PC-9 (cell line): ENCODE measurements around the gene VWA5B1. TPM values are rescaled to one million over a fixed set of nuclear protein-coding genes. Genes with fewer than 3 reads are reported as not detected.

ENCODE experiments used
- BruUV-seq: library from RNA; stranded (reverse); fragments of 400-500 nt; replicated peaks from 2 replicates; lab custom pipeline; 2021; lab: Mats Ljungman, UMichigan
- CTCF ChIA-PET: fragments of 300-600 bp; sonication (Branson Sonifier 250); formaldehyde crosslinking; loops from one replicate; lab custom pipeline; 2022; ENCODE audit warnings: antibody characterized with exemption; lab: Charles Lee
- POLR2A ChIA-PET: fragments of 300-600 bp; sonication (Branson Sonifier 250); formaldehyde crosslinking; loops from one replicate; lab custom pipeline; 2022; ENCODE audit warnings: antibody characterized with exemption; ENCODE audit not compliant: unreplicated experiment; lab: Charles Lee
- DNase-seq, 2 experiments: peaks; one replicate each; pipeline versions ENCODE4 v3.0.0 to v3.0.0-alpha.2; 2015 to 2022; ENCODE audit warnings: mixed read lengths in 1 of 2
- H2AFZ ChIP-seq: fragments of 200-600 bp; sonication (generic); 2 replicates; pipeline ENCODE4 v1.8.1; 2017; ENCODE audit warnings: antibody characterized with exemption
- H3F3A ChIP-seq: fragments of 200-600 bp; sonication (generic); 2 replicates; pipeline ENCODE4 v1.8.1; 2017; ENCODE audit warnings: antibody characterized with exemption, mild to moderate bottlenecking, low read depth; ENCODE audit not compliant: insufficient read depth
- H3K27ac ChIP-seq: fragments of 200-600 bp; sonication (generic); 2 replicates; pipeline ENCODE4 v1.6.1; 2016; ENCODE audit warnings: mixed run types
- H3K27me3 ChIP-seq: fragments of 200-600 bp; sonication (generic); 2 replicates; pipeline ENCODE4 v1.6.1; 2016; ENCODE audit warnings: low read depth, mixed run types; ENCODE audit not compliant: insufficient read depth
- H3K36me3 ChIP-seq: fragments of 200-600 bp; sonication (generic); 2 replicates; pipeline ENCODE4 v1.6.1; 2016; ENCODE audit warnings: low read depth, mixed run types
- H3K4me1 ChIP-seq: fragments of 200-600 bp; sonication (generic); replicated peaks from 2 replicates; pipeline ENCODE4 v1.6.1; 2016; ENCODE audit warnings: mixed run types; ENCODE audit not compliant: insufficient read depth
- H3K4me2 ChIP-seq: fragments of 200-600 bp; sonication (generic); 2 replicates; pipeline ENCODE4 v1.6.1; 2017; ENCODE audit warnings: mixed run types
- H3K4me3 ChIP-seq: fragments of 200-600 bp; sonication (generic); 2 replicates; pipeline ENCODE4 v1.6.1; 2016; ENCODE audit warnings: mixed run types
- H3K79me2 ChIP-seq: fragments of 200-600 bp; sonication (generic); 2 replicates; pipeline ENCODE4 v1.6.1; 2017; ENCODE audit warnings: low read depth, mixed run types
- H3K9me2 ChIP-seq: fragments of 200-600 bp; sonication (generic); 2 replicates; pipeline ENCODE4 v1.8.1; 2017; ENCODE audit warnings: mild to moderate bottlenecking; ENCODE audit not compliant: insufficient read depth
- H3K9me3 ChIP-seq: fragments of 200-600 bp; sonication (generic); 2 replicates; pipeline ENCODE4 v1.8.1; 2016; ENCODE audit warnings: low read depth; ENCODE audit not compliant: insufficient read depth
- H4K20me1 ChIP-seq: fragments of 200-600 bp; sonication (generic); 2 replicates; pipeline ENCODE4 v1.8.1; 2017; ENCODE audit not compliant: insufficient read depth
- CTCF ChIP-seq: fragments of 200-600 bp; sonication (generic); conservative IDR thresholded peaks from 2 replicates; pipeline ENCODE4 v1.6.1; 2017; ENCODE audit warnings: mixed run types, antibody characterized with exemption, mild to moderate bottlenecking, moderate library complexity
- EZH2 ChIP-seq: fragments of 200-600 bp; sonication (generic); IDR thresholded peaks from 2 replicates; pipeline ENCODE4 v1.8.0; 2017; ENCODE audit warnings: antibody characterized with exemption, low read depth
- intact Hi-C: fragments of 100-400 bp; cut with micrococcal nuclease; formaldehyde crosslinking; loops from one replicate; pipeline ENCODE4 v1.10.0; 2022; ENCODE audit not compliant: unreplicated experiment
- total RNA-seq: library from RNA; stranded (reverse); gene quantifications from 2 replicates; pipeline ENCODE4 v1.2.3, GENCODE V29; 2021

Gene VWA5B1
- total RNA-seq, 1 experiment from 2014 or later, result not detected

GRCh38 chr1:20343149-20343937, 52.7 kb downstream of the VWA5B1 start:
- Histone ChIP-seq H3K36me3 (no peaks in the 10 kb centered on the region), H3K4me3 (no peak overlapping the region), H2AFZ (no peak overlapping the region), H3K4me2 (no peak overlapping the region), H3K79me2 (no peaks in the 10 kb centered on the region), H3K9me2 (no peaks in the 10 kb centered on the region), H3K4me1 (no peaks in the 10 kb centered on the region), H4K20me1 (no peaks in the 10 kb centered on the region), H3K9me3 (no peaks in the 10 kb centered on the region), H3F3A (no peaks in the 10 kb centered on the region), H3K27me3 (no peaks in the 10 kb centered on the region), H3K27ac (no peak overlapping the region)
- TF ChIP-seq CTCF, result no peak
- TF ChIP-seq EZH2, result no peak
- no TSS peak for BruUV-seq
- intact Hi-C loops, result no loop called here
- peak in 1 of 2 experiments; percentile 7 for DNase-seq
- CTCF ChIA-PET, result no interaction called here
- POLR2A ChIA-PET, result no interaction called here

GRCh38 chr1:20343938-20344302, 53.2 kb downstream of the VWA5B1 start:
- no peaks in the 10 kb centered on the region for H3K79me2 ChIP-seq
- DNase-seq, result no peak
- no peaks in the 10 kb centered on the region for H3F3A ChIP-seq
- intact Hi-C loops, result no loop called here
- no peaks in the 10 kb centered on the region for H4K20me1 ChIP-seq
- H3K9me2 ChIP-seq, result no peaks in the 10 kb centered on the region
- no peak overlapping the region for H2AFZ ChIP-seq
- no peaks in the 10 kb centered on the region for H3K4me1 ChIP-seq
- H3K27ac ChIP-seq, result no peak overlapping the region
- no peaks in the 10 kb centered on the region for H3K27me3 ChIP-seq
- TF ChIP-seq CTCF, result no peak
- TF ChIP-seq EZH2, result no peak
- H3K9me3 ChIP-seq, result no peaks in the 10 kb centered on the region
- CTCF ChIA-PET, result no interaction called here
- POLR2A ChIA-PET, result no interaction called here
- no peak overlapping the region for H3K4me3 ChIP-seq
- no TSS peak for BruUV-seq
- no peaks in the 10 kb centered on the region for H3K36me3 ChIP-seq
- no peak overlapping the region for H3K4me2 ChIP-seq

GRCh38 chr1:20344738-20345137, 54.1 kb downstream of the VWA5B1 start:
- H3K36me3 ChIP-seq, result no peaks in the 10 kb centered on the region
- H3K4me3 ChIP-seq, result no peak overlapping the region
- no peaks in the 10 kb centered on the region for H4K20me1 ChIP-seq
- no peaks in the 10 kb centered on the region for H3K79me2 ChIP-seq
- BruUV-seq, result no TSS peak
- H3F3A ChIP-seq, result no peaks in the 10 kb centered on the region
- H2AFZ ChIP-seq, result no peak overlapping the region
- intact Hi-C loops, result no loop called here
- DNase-seq, result no peak
- H3K4me2 ChIP-seq, result no peak overlapping the region
- TF ChIP-seq CTCF, result no peak
- no peak for TF ChIP-seq EZH2
- H3K9me2 ChIP-seq, result no peaks in the 10 kb centered on the region
- H3K4me1 ChIP-seq, result no peaks in the 10 kb centered on the region
- CTCF ChIA-PET, result no interaction called here
- no peaks in the 10 kb centered on the region for H3K27me3 ChIP-seq
- POLR2A ChIA-PET, result no interaction called here
- H3K9me3 ChIP-seq, result no peaks in the 10 kb centered on the region
- H3K27ac ChIP-seq, result no peak overlapping the region
